ENCODE results near the gene JAK1. TPM values are rescaled to one million over a fixed set of nuclear protein-coding genes. Genes with fewer than 3 reads are reported as not detected.

JAK1 gene
- total RNA-seq: 100 to 1,000 TPM in 1 of 2 donors, 10 to 100 TPM in 1; 90.3 to 122 TPM

GRCh38 chr1:64966158-64966971 is at the start of gene JAK1:
Gene JAK1, minus strand, starts transcription at chr1:64966549. Its CDS starts 80,285 bp downstream, at chr1:64886264.
- peak within 1 kb of the TSS; percentile 82 to 92 for H3K4me3 ChIP-seq
- peaks cover 0 to 24% of the 10 kb centered on the region in 2 donors for H3K4me1 ChIP-seq
- TF ChIP-seq CTCF (IDR thresholded peaks at IDR 0.05): no peak
- H3K9me3 ChIP-seq: no peaks in the 10 kb centered on the region
- peak; percentile 80 for DNase-seq (ENCODE audit: low spot score)
- peak within 1 kb of the TSS; percentile 92 to 99 for H3K27ac ChIP-seq
- no peaks in the 10 kb centered on the region for H3K36me3 ChIP-seq
- H3K27me3 ChIP-seq: no peaks in the 10 kb centered on the region

GRCh38 chr1:65014321-65014720 is 48.0 kb upstream of the JAK1 start:
- Histone ChIP-seq H3K9me3 (no peaks in the 10 kb centered on the region), H3K4me1 (no peaks in the 10 kb centered on the region), H3K27me3 (no peaks in the 10 kb centered on the region), H3K4me3 (no peak overlapping the region), H3K36me3 (no peaks in the 10 kb centered on the region), H3K27ac (no peak overlapping the region)
- DNase-seq (ENCODE audit: low spot score): no peak
- no peak for TF ChIP-seq CTCF (IDR thresholded peaks at IDR 0.05)

- no peak for TF ChIP-seq CTCF (IDR thresholded peaks at IDR 0.05)
Measured at GRCh38 chr1:65011983-65012382, 45.6 kb upstream of the JAK1 start.

GRCh38 chr1:65009724-65010420 is 43.5 kb upstream of the JAK1 start:
- DNase-seq (ENCODE audit: low spot score): no peak
- no peak for TF ChIP-seq CTCF (IDR thresholded peaks at IDR 0.05)
- no peak overlapping the region for H3K27ac ChIP-seq
- H3K4me1 ChIP-seq: no peaks in the 10 kb centered on the region
- no peaks in the 10 kb centered on the region for H3K27me3 ChIP-seq
- H3K4me3 ChIP-seq: no peak overlapping the region
- H3K9me3 ChIP-seq: no peaks in the 10 kb centered on the region
- H3K36me3 ChIP-seq: no peaks in the 10 kb centered on the region

More at GRCh38 chr1:65011983-65012382, 45.6 kb upstream of the JAK1 start:
- Histone ChIP-seq H3K9me3 (no peaks in the 10 kb centered on the region), H3K27me3 (no peaks in the 10 kb centered on the region), H3K4me3 (no peak overlapping the region), H3K27ac (no peak overlapping the region), H3K4me1 (no peaks in the 10 kb centered on the region), H3K36me3 (no peaks in the 10 kb centered on the region)
- DNase-seq (ENCODE audit: low spot score): no peak

- no peak for DNase-seq (ENCODE audit: low spot score)
Measured at GRCh38 chr1:65009176-65009575, 42.8 kb upstream of the JAK1 start.

More at GRCh38 chr1:65009176-65009575, 42.8 kb upstream of the JAK1 start:
- no peak overlapping the region for H3K4me3 ChIP-seq
- no peaks in the 10 kb centered on the region for H3K27me3 ChIP-seq
- H3K27ac ChIP-seq: no peak overlapping the region
- no peak for TF ChIP-seq CTCF (IDR thresholded peaks at IDR 0.05)
- H3K36me3 ChIP-seq: no peaks in the 10 kb centered on the region
- no peaks in the 10 kb centered on the region for H3K4me1 ChIP-seq
- no peaks in the 10 kb centered on the region for H3K9me3 ChIP-seq

Measured in right atrium auricular region (tissue), 2 donors.